Testis (tissue), 3 donors: ENCODE results near the gene FATE1. TPM values are rescaled to one million over a fixed set of nuclear protein-coding genes. Genes with fewer than 3 reads are reported as not detected.
A peak's percentile ranks its signal among the peaks of the same experiment; 100 is the strongest.

ENCODE experiments used
- DNase-seq: peaks from one replicate; pipeline ENCODE4 v3.0.0-alpha.2; 2019
- H3K27ac ChIP-seq, 2 donors: fragments of 200-600 bp; sonication (generic); one replicate each; pipeline ENCODE4 v1.5.1; 2019
- H3K27me3 ChIP-seq: fragments of 200-600 bp; sonication (generic); one replicate; pipeline ENCODE4 v1.5.1; 2019
- H3K36me3 ChIP-seq: fragments of 200-600 bp; sonication (generic); one replicate; pipeline ENCODE4 v1.5.1; 2017; ENCODE audit warnings: low read depth; ENCODE audit errors: missing control alignments
- H3K4me1 ChIP-seq: fragments of 200-600 bp; sonication (generic); one replicate; pipeline ENCODE4 v1.5.1; 2019
- H3K4me3 ChIP-seq, 2 donors: fragments of 200-600 bp; sonication (generic); one replicate each; pipeline ENCODE4 v1.5.1; 2017 to 2019
- H3K9me3 ChIP-seq: fragments of 200-600 bp; sonication (generic); one replicate; pipeline ENCODE4 v1.5.1; 2017
- POLR2A ChIP-seq: fragments of 450-650 bp; IDR thresholded peaks from one replicate; pipeline ENCODE4 v1.6.1; 2017; ENCODE audit warnings: antibody characterized with exemption, mild to moderate bottlenecking, moderate library complexity
- WGBS, 2 donors: methylation state at CpG; one replicate each; pipeline ENCODE4 v1.1.5; 2018; 5-methylcytosine and 5-hydroxymethylcytosine counted together
- intact Hi-C: fragments of 100-400 bp; cut with DNase I; formaldehyde crosslinking; loops from one replicate; pipeline ENCODE4 v1.15.1; 2023; ENCODE audit warnings: low total_unique reads
- polyA plus RNA-seq: library from polyadenylated mRNA; stranded (reverse); fragments of 350-450 nt; fragmentation: Illumina TruSeq; extraction: RNeasy Lipid Tissue Mini Kit (QIAGEN cat#74804); gene quantifications from one replicate; pipeline ENCODE4 v1.2.3, GENCODE V29; 2014; ENCODE audit warnings: low read depth, low replicate concordance; ENCODE audit not compliant: insufficient read depth
- total RNA-seq, 2 donors: library from RNA; depleted of rRNA; stranded (reverse); fragments of >200 nt; gene quantifications; one replicate each; pipeline ENCODE4 v1.2.3, GENCODE V29; 2016
- TF ChIP-seq, protein P1 (sequence below), 3 experiments: fragments of 450-650 bp in 2 of 3; fragments of 200-600 bp in 1 of 3; sonication (generic) in 1 of 3; IDR thresholded peaks; one replicate each; pipeline ENCODE4 v1.5.1; 2016 to 2019; ENCODE audit warnings: antibody characterized with exemption in 3 of 3, mild to moderate bottlenecking in 2 of 3, moderate library complexity in 1 of 3

The FATE1 gene
- total and polyA plus RNA-seq, 3 donors from 2014 or later = 482 to 1,316 (median 890) TPM

DNA sequence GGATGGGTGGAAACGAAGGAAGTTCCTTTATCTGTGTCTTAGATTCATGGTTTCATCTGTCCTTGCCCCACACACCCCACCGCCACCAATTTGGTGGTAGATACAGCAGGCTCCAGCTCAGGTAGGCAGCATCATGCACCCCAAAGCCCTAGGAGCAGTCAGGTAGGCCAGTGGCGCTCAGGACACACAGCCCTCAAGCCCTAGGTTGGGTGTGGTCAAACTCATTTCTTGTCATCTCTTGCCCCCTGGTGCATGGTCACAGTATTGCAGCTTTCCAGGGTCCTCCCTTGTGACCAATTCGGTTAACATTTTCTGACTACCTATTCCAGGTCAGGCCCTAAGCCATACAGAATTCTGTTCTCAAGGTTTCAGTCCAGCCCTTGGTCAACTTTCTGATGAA, 35.0 kb upstream of the FATE1 start:
- DNase-seq = peak; percentile 65
- TF ChIP-seq, protein P1, sequence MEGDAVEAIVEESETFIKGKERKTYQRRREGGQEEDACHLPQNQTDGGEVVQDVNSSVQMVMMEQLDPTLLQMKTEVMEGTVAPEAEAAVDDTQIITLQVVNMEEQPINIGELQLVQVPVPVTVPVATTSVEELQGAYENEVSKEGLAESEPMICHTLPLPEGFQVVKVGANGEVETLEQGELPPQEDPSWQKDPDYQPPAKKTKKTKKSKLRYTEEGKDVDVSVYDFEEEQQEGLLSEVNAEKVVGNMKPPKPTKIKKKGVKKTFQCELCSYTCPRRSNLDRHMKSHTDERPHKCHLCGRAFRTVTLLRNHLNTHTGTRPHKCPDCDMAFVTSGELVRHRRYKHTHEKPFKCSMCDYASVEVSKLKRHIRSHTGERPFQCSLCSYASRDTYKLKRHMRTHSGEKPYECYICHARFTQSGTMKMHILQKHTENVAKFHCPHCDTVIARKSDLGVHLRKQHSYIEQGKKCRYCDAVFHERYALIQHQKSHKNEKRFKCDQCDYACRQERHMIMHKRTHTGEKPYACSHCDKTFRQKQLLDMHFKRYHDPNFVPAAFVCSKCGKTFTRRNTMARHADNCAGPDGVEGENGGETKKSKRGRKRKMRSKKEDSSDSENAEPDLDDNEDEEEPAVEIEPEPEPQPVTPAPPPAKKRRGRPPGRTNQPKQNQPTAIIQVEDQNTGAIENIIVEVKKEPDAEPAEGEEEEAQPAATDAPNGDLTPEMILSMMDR (IDR thresholded peaks at IDR 0.05) = peak; percentile 36 to 67 (median 46)
- no peak for TF ChIP-seq POLR2A
- H3K36me3 ChIP-seq = no peaks in the 10 kb centered on the region
- H3K27ac ChIP-seq = no peak overlapping the region
- no peaks in the 10 kb centered on the region for H3K9me3 ChIP-seq
- no peaks in the 10 kb centered on the region for H3K4me1 ChIP-seq
- H3K27me3 ChIP-seq = no peaks in the 10 kb centered on the region
- no peak overlapping the region for H3K4me3 ChIP-seq
- intact Hi-C loops = no loop called here
- WGBS, 2 donors = 33 to 54% methylated on average over 1 to 4 of the region's 4 CpGs

DNA sequence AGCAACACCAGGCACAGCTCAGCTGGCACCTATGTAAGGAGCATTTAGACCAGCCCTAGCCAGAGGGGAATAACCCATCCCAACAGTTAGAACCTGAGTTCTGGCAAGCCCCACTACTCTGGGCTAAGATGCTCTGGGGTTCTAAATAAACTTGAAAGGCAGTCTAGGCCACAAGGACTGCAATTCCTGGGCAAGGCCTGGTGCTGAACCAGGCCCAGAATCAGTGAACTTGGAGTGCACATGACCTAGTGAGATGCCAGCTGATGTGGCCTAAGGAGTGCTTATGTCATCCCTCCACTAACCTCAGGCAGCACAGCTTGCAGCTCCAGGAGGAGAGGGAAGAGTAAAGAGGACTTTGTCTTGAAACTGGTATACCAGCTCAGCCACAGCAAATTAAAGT, 28.2 kb upstream of the FATE1 start:
- H3K4me3 ChIP-seq = no peak overlapping the region
- no peak for DNase-seq
- H3K36me3 ChIP-seq = no peaks in the 10 kb centered on the region
- no peak overlapping the region for H3K27ac ChIP-seq
- no peaks in the 10 kb centered on the region for H3K27me3 ChIP-seq
- TF ChIP-seq, protein P1 (IDR thresholded peaks at IDR 0.05) = no peak
- TF ChIP-seq POLR2A = no peak
- H3K9me3 ChIP-seq = no peaks in the 10 kb centered on the region
- intact Hi-C loops = no loop called here
- H3K4me1 ChIP-seq = no peaks in the 10 kb centered on the region

DNA sequence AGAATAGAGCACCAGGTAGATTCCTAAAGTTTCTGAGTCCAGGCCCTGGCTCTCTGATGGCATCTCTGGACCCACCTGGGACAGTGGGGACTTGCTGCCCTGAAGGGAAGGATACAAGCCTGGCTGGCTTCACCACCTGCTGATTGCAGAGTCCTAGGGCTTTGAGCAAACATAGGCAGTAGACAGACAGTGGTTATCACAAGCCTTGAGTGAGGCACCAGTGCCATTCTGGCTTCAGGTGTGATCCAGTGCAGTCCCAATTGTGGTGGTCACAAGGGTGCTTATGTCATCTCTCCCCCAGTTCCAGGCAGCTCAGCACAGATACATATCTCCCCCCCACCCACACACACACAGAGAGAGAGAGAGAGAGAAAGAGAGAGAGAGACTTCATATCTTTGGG, 27.1 kb upstream of the FATE1 start:
- H3K9me3 ChIP-seq = no peaks in the 10 kb centered on the region
- intact Hi-C loops = no loop called here
- no peak overlapping the region for H3K4me3 ChIP-seq
- no peak overlapping the region for H3K27ac ChIP-seq
- no peaks in the 10 kb centered on the region for H3K36me3 ChIP-seq
- H3K27me3 ChIP-seq = no peaks in the 10 kb centered on the region
- DNase-seq = no peak
- no peak for TF ChIP-seq POLR2A
- TF ChIP-seq, protein P1 (IDR thresholded peaks at IDR 0.05) = no peak
- no peaks in the 10 kb centered on the region for H3K4me1 ChIP-seq

DNA sequence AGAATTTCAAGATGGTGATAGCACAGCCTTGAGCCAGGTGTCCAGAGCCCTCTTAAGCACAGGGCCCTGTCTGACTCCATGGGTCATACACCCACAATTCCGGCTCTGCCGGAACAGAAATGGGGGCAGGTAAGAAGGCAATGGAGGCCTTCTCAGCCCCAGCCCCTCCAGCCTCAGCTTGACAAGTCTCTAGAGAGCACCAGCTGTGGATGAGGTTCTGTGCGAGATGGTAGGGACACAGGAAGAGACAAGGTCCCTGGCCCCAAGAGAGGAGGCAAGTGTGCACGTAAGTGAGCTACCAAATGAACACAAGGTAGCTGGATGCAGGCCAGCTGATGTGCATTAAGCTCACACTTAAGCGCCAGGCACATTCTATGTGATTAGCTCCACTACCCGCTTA, 23.0 kb upstream of the FATE1 start:
- WGBS, 2 donors = 71 to 92% methylated on average over 3 to 6 of the region's 6 CpGs
- no peaks in the 10 kb centered on the region for H3K36me3 ChIP-seq
- TF ChIP-seq, protein P1 (IDR thresholded peaks at IDR 0.05) = no peak
- no peak for TF ChIP-seq POLR2A
- H3K27ac ChIP-seq = no peak overlapping the region
- no peaks in the 10 kb centered on the region for H3K9me3 ChIP-seq
- intact Hi-C loops = no loop called here
- no peaks in the 10 kb centered on the region for H3K4me1 ChIP-seq
- H3K27me3 ChIP-seq = no peaks in the 10 kb centered on the region
- no peak for DNase-seq
- H3K4me3 ChIP-seq = no peak overlapping the region

DNA sequence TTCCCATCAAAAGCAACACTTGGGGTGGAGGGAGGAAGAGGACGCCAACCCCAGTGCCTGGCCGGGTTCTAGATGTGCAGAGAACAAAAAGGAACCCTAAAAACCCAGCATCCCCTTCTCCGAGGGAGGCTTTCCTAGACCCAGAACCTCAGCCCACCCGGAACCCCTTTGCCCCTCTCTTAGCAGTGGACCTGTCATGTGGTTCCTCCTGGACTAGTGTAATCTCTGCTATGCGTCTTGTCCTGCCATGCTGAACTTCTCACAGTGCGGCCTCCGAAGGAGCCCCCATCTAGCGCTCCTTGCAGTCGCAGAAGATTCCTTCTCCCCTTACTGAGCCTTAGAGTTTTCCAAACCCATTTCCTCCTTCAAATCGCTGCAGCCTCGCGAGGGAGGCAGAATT, 21.7 kb upstream of the FATE1 start:
- H3K27ac ChIP-seq = no peak overlapping the region
- no peak overlapping the region for H3K4me3 ChIP-seq

More for the DNA sequence above, 21.7 kb upstream of the FATE1 start:
- no peaks in the 10 kb centered on the region for H3K9me3 ChIP-seq
- H3K27me3 ChIP-seq = no peaks in the 10 kb centered on the region
- DNase-seq = no peak
- 56% methylated on average over 10 of the region's 12 CpGs; no CpG with 5 or more reads in 1 of the 2 donors for WGBS, 2 donors
- H3K4me1 ChIP-seq = no peaks in the 10 kb centered on the region
- intact Hi-C loops = no loop called here
- TF ChIP-seq, protein P1 (IDR thresholded peaks at IDR 0.05) = no peak
- no peak for TF ChIP-seq POLR2A
- no peaks in the 10 kb centered on the region for H3K36me3 ChIP-seq
